Muscle of leg (tissue), 11 donors: ENCODE data around the gene PRPF8. TPM values are rescaled to one million over a fixed set of nuclear protein-coding genes. Genes with fewer than 3 reads are reported as not detected.

Source experiments
- DNase-seq: peaks from one replicate; pipeline ENCODE4 v3.0.0; 2013
- H3K27ac ChIP-seq: one replicate; pipeline ENCODE4 v1.5.1; 2013; ENCODE audit warnings: mild to moderate bottlenecking, low read length, control low read depth
- H3K27me3 ChIP-seq: one replicate; pipeline ENCODE4 v1.6.1; 2013; ENCODE audit warnings: low read length; ENCODE audit not compliant: control insufficient read depth, insufficient read depth
- H3K36me3 ChIP-seq: one replicate; pipeline ENCODE4 v1.6.1; 2013; ENCODE audit warnings: low read length; ENCODE audit not compliant: control insufficient read depth, insufficient read depth
- H3K4me1 ChIP-seq: one replicate; pipeline ENCODE4 v1.6.1; 2013; ENCODE audit warnings: low read length; ENCODE audit not compliant: control insufficient read depth, insufficient read depth
- H3K4me3 ChIP-seq: one replicate; pipeline ENCODE4 v1.5.1; 2013; ENCODE audit warnings: low read length, control low read depth
- H3K9me3 ChIP-seq: replicated peaks from 2 replicates; pipeline ENCODE4 v1.6.1; 2013; ENCODE audit warnings: low read depth, low read length; ENCODE audit not compliant: control insufficient read depth
- WGBS: methylation state at CpG from one replicate; pipeline ENCODE4 v1.1.5; 2013; ENCODE audit warnings: missing lambda C conversion rate; ENCODE audit not compliant: insufficient coverage; 5-methylcytosine and 5-hydroxymethylcytosine counted together
- polyA plus RNA-seq, 8 donors: library from polyadenylated mRNA; unstranded; fragments of 120-200 nt; gene quantifications; one replicate each; pipeline versions ENCODE4 v1.2.1 to v1.2.3, GENCODE V29; 2013; ENCODE audit warnings: inconsistent platforms in 1 of 8, low replicate concordance in 1 of 8; ENCODE audit not compliant: insufficient read length in 8 of 8, insufficient read depth in 1 of 8
- total RNA-seq: library from RNA; stranded (reverse); fragments of 120-200 nt; gene quantifications from one replicate; pipeline ENCODE4 v1.2.4, GENCODE V29; 2013

PRPF8 gene
- total and polyA plus RNA-seq, 9 donors: 99.0 to 237 (median 210) TPM

DNA sequence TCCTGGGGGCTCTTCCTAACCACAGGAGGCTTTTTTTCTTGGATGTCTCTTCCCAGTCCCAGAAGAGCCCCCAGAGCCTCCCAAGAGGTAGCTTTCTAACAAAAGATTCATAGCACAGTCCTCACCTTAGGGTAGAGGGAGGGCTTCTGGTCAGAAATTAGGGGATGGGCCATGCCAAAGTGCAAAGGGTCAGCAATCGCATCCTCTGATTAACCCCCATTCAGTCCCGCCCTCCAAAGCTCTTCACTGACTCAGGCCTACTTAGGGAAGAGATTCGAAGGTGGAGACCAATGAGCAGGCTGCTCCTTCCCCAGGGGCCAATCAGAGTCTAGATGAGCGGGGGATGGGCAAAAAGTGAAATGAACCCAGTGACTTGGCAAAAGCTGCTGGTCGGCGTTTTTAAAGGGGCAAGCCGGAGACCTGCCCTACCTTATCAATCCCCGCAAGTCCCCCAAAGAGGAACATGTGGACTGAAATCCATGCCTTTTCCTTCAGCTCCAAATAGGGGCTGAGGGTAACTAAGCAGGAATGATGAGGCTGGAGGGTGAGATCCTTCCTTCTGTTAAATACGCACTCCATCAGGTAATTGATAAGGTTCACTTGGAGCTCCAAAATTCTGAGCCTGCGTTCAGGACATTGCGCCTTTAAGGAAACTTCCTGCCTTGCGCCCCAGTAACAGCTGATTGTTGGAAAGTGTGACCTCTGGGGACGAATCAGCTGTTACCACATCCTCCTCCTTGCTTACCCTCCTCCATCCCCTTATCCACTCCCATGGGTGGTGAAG is 32.4 kb upstream of the PRPF8 start:
- DNase-seq: peak; percentile 97
- H3K9me3 ChIP-seq: no peaks in the 10 kb centered on the region
- no peaks in the 10 kb centered on the region for H3K27me3 ChIP-seq
- H3K36me3 ChIP-seq: peaks cover 22% of the 10 kb centered on the region
- H3K4me3 ChIP-seq: peak overlapping the region; percentile 69
- H3K27ac ChIP-seq: peak overlapping the region; percentile 100
- H3K4me1 ChIP-seq: peaks cover 64% of the 10 kb centered on the region
- 3% methylated on average over 6 of the region's 13 CpGs for WGBS

DNA sequence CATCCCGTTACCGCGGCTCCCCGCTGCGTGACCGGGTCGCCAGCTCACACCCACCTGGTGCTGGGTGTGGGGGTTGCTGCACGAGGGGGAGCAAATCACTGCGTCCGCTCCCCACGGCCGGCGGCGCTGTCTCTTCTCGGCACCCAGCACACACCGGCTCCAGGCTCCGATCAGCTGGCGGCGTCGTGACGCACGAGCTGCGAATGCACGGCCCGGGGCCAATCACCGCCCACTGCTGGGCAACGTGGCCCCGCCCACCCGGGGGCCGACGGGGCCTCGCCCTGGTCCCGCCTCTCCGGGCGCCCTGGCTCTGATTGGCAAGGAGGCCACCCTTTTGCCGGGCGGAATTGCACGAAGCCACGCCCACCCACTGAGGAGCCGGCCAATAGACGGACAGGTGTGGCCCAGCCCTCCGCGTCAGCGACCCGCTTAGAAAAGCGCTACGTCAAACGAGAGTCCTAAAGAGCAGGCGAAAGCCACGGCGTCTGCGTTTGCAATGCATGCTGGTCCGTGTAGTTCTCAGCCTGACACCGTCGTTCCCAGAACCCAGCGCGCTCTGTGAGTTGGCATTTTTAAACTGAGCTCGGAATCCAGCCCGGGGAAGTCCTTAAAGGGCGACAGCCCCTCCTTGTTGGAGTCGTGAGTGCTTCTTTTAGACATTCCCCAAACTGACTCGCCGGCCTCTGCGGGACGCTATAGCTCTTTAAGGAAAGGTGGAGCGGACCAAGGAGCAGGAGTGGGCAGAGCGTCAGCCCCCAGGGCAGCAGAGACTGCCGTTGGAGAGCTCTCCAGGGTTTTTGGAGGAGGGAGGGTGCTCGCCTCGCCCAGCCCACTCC is 31.6 kb upstream of the PRPF8 start:
- no peaks in the 10 kb centered on the region for H3K27me3 ChIP-seq
- peak overlapping the region; percentile 100 for H3K27ac ChIP-seq
- H3K9me3 ChIP-seq: no peaks in the 10 kb centered on the region
- H3K36me3 ChIP-seq: peaks cover 28% of the 10 kb centered on the region
- WGBS: 0% methylated on average over 59 of the region's 70 CpGs
- peak; percentile 100 for DNase-seq
- peaks cover 64% of the 10 kb centered on the region for H3K4me1 ChIP-seq
- H3K4me3 ChIP-seq: peak overlapping the region; percentile 89

DNA sequence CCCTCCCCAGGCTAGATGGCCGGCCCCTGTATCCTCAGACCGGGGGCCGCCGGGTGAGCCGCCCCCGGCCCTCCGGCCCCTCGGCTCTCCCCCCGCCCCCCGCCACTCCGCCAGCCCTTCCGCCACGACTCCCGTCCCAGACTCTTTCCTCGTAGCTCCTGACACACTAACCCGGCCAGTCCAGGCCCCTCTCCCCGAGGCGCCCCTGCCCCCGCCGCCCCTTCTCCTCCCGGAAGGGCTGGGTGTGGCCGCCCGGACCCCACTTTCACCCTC is 31.1 kb upstream of the PRPF8 start:
- Histone ChIP-seq H3K4me3 (peak overlapping the region; percentile 89), H3K4me1 (peaks cover 65% of the 10 kb centered on the region), H3K36me3 (peaks cover 32% of the 10 kb centered on the region), H3K27me3 (no peaks in the 10 kb centered on the region), H3K27ac (peak overlapping the region; percentile 98), H3K9me3 (no peaks in the 10 kb centered on the region)
- WGBS: 0% methylated on average over 9 of the region's 23 CpGs
- no peak for DNase-seq

DNA sequence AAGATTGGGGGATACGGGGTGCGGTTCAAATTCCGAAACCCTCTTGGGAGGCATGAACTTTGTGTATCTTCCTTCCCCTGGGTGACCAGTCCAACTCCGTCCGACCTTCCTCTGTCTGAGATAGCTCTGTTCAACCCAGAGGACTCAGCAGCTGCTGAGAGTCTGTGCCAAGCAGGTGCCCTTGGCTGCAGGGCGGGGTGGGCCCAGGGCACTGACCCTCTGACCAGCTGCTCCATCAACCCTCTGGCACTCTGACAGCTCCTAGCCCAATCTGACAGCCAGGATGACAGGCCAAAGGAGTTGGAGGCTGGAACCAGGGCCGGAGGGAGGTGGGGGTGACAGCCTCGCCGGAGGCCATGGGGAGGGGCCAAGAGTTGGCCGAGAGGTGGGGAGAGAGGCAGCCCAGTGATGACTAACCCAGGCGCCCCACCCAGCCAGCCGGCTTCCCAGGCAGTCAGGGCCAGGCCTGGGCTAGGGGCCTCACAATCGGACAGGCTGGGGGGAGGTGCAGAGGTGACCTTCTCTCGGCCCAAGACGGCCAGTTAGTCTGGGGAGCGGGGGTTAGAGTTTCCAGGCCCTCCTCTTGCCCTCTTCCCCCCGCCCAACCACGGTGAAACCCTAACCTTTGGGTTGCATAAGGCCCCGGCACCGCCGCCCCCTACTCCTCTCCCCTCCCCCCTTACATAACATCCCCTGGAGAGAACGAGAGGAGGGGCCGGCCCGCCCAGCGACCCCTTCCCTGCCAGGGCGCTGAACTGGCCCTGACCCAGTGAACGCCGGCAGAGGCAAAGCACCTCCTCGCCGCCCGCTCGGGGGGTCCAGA is 30.5 kb upstream of the PRPF8 start:
- Histone ChIP-seq H3K4me3 (peak overlapping the region; percentile 89), H3K27me3 (no peaks in the 10 kb centered on the region), H3K4me1 (peaks cover 66% of the 10 kb centered on the region), H3K9me3 (no peaks in the 10 kb centered on the region), H3K36me3 (peaks cover 32% of the 10 kb centered on the region), H3K27ac (peak overlapping the region; percentile 98)
- peak; percentile 97 for DNase-seq
- WGBS: 0% methylated on average over 19 of the region's 32 CpGs

DNA sequence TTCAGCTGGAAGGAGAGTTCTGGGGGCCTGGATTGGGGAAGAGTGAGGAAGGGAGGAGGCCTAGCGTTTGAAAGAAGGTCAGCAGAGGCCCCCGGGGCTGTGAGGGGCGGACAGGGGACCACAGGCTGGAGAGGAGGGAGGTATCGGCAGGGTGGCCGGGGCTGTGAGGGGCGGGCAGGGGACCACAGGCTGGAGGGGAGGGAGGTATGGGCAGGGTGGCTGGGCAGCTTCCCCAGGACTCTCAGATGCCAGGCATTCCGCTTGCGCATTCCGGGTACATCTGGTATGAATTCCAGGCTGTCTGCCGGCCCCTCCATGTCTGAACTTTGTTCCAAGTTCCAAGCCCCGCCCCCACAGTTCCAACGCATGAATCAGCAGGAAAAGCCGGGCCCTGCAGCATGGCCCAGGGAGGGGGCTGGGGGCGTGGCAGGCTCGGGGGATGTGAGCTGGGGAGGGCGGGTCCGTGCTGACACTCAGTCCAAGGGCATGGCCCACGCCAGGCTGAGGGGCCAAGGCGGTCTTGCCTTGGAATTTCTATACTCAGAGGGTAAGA is 29.8 kb upstream of the PRPF8 start:
- no peaks in the 10 kb centered on the region for H3K9me3 ChIP-seq
- peaks cover 32% of the 10 kb centered on the region for H3K36me3 ChIP-seq
- H3K27me3 ChIP-seq: no peaks in the 10 kb centered on the region
- WGBS: 0% methylated on average over 15 of the region's 19 CpGs
- peak overlapping the region; percentile 98 for H3K27ac ChIP-seq
- peak; percentile 99 for DNase-seq
- H3K4me3 ChIP-seq: peak overlapping the region; percentile 89
- peaks cover 62% of the 10 kb centered on the region for H3K4me1 ChIP-seq

DNA sequence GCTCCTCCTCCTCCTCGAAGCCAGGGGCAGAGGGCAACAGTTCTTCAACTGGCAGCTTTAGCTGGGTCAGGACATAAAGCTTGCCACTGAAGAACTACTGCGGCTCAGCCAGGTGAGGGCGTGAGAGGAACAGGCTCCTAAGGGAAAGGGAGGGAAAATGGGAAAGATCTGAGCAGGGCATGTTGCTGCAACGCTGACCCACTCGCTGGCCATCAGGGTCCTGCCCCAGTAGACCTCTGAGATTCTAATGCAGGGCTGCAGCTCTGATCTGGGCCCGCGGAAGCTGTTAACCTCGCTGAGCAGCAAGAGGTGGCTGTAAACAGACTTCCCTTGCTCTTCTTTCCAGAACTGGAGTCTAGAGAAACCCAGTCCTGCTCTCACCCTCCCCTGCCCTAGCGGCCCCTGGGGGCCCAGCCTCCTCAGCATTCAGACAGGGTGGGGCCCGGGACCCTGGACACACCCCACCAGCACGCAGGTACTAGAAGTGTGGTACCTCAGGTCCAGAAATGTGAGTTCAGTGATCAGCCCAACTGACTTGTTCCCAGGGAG is 29.3 kb upstream of the PRPF8 start:
- 4% methylated on average over 9 of the region's 11 CpGs for WGBS
- peak; percentile 60 for DNase-seq

DNA sequence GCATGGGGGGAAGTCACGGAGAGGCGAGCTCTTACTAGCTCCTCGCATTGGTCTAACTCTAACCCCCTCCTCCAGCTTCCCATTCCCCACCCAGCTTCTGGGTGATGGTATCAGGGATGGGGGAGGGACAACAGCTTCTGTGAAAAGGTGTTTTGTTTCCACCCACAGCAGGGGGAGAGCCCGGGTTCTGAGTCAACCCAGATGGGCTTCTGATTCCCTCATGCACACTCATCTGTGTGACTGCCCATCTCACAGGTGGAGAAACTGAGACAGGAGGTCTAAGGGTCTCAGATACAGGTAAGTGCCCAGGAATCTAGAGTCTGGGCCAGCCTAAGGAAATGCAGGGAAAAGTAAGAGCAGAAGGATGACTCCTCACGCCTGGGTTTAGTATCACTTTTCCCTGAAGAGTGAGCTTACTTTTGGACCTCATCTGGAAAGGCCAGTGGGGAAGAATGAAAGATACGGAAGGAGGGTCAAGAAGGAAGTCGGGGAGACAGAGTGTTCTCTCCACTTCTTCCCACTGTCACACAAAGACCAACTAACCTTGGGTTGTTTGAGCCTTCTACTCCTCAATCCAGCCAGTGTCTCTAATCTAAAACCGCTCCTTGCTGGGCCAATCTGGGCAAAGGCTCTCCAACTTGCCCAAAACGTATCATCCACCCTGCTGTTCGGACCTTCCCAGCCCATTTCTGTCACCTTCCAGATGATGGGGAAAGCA is 28.7 kb upstream of the PRPF8 start:
- 42% methylated on average over 4 of the region's 10 CpGs for WGBS
- H3K4me3 ChIP-seq: no peak overlapping the region
- peaks cover 32% of the 10 kb centered on the region for H3K36me3 ChIP-seq
- DNase-seq: no peak
- no peaks in the 10 kb centered on the region for H3K27me3 ChIP-seq
- H3K4me1 ChIP-seq: peaks cover 65% of the 10 kb centered on the region
- no peaks in the 10 kb centered on the region for H3K9me3 ChIP-seq
- peak overlapping the region; percentile 98 for H3K27ac ChIP-seq

More for the DNA sequence above, 29.3 kb upstream of the PRPF8 start:
- H3K4me3 ChIP-seq: peak overlapping the region; percentile 89
- no peaks in the 10 kb centered on the region for H3K9me3 ChIP-seq
- H3K27ac ChIP-seq: peak overlapping the region; percentile 98
- H3K36me3 ChIP-seq: peaks cover 32% of the 10 kb centered on the region
- H3K4me1 ChIP-seq: peaks cover 67% of the 10 kb centered on the region
- no peaks in the 10 kb centered on the region for H3K27me3 ChIP-seq

DNA sequence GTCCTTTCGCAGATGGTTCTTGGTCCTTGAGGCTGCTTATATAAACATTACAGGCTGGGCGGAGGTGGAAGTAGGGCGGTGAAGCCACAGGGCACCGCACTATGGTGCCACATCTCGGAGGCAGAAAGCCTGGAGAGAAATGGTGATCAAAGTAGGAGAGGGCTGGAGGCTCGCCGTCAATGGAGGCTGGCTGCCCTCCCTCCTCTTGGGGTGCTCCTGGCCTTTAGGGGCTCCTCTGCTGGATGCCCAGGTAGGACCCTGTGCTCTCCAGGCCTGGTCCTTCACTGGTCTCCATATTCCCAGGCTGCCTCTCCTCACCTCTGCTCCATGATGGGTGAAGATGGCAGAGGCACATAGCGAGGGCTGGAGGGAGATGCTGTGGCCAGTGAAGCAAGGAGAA is 27.6 kb upstream of the PRPF8 start:
- DNase-seq: no peak
- peaks cover 35% of the 10 kb centered on the region for H3K36me3 ChIP-seq
- H3K9me3 ChIP-seq: no peaks in the 10 kb centered on the region
- no peak overlapping the region for H3K27ac ChIP-seq
- H3K27me3 ChIP-seq: no peaks in the 10 kb centered on the region
- peaks cover 55% of the 10 kb centered on the region for H3K4me1 ChIP-seq
- 100% methylated on average over 1 of the region's 8 CpGs for WGBS
- H3K4me3 ChIP-seq: no peak overlapping the region

DNA sequence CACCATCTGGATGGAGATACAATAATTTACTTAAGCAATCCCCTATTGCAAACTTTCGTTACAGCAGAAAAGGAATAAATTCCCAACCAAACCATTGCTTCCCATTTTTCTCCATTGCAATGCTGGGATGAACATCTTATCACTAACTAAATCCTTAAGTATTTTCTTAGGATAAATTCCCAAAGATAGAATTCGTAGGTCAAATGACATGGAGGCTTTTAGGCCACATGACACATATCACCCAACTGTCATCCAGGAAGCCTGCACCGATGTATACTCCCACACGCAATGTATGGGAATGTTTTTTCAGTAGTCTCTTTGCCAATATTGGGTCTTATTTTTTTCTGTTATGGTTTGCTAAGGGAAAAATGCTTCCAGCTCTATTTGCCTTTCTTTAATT is 27.1 kb upstream of the PRPF8 start:
- H3K27ac ChIP-seq: no peak overlapping the region
- no peaks in the 10 kb centered on the region for H3K9me3 ChIP-seq
- H3K4me1 ChIP-seq: peaks cover 50% of the 10 kb centered on the region
- H3K36me3 ChIP-seq: peaks cover 35% of the 10 kb centered on the region
- no peak for DNase-seq
- no peak overlapping the region for H3K4me3 ChIP-seq
- no peaks in the 10 kb centered on the region for H3K27me3 ChIP-seq
- no CpG with 5 or more reads among the region's 4 CpGs for WGBS
